GM12875 (cell line): ENCODE measurements around the gene IGSF21.

ENCODE experiments used
- H3K4me3 ChIP-seq: one replicate; pipeline ENCODE4 v1.5.1; 2011; ENCODE audit warnings: low read depth, low read length, control low read depth
- TF ChIP-seq, protein P1 (sequence below): IDR thresholded peaks from 2 replicates; pipeline ENCODE4 v1.5.1; 2011; ENCODE audit warnings: low read depth, mild to moderate bottlenecking, control low read depth, inconsistent platforms, low read length, moderate library complexity, borderline replicate concordance; ENCODE audit not compliant: insufficient read depth

IGSF21 gene

DNA sequence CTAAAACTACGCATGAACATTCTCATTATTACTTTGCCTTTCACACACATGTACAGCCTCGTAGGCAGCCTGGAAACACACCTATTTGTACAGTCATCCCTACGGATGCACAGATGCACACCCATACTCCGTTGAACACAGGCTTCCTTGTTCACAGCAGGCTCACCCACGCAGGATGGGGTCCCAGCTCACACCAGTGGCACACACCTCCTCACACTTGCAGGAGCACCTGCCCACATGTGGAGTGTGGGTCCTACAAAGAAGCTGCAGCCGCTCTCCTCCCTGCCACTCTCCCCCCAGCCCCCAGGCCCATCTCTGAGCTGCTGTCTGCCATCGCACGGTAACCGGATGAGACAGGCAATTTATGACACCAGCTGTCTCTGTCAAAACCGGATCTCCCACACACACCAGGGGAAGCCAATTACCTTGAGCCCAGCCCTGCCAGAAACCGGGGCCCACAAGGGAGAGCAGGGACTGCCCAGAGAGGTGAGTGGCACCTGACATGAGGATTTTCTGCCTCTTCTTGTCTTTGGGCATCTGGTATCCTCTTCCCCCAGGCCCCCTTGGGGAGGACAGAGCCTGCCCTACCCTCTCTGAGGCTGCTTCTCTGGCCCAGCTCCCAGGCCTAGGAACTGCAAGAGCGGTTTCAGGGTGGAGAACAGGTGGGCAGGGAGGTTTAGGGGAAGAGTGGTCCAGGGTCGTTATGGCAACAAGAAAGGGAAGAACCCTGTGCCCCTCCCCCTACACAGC, 175.4 kb downstream of the IGSF21 start:
- TF ChIP-seq, protein P1, sequence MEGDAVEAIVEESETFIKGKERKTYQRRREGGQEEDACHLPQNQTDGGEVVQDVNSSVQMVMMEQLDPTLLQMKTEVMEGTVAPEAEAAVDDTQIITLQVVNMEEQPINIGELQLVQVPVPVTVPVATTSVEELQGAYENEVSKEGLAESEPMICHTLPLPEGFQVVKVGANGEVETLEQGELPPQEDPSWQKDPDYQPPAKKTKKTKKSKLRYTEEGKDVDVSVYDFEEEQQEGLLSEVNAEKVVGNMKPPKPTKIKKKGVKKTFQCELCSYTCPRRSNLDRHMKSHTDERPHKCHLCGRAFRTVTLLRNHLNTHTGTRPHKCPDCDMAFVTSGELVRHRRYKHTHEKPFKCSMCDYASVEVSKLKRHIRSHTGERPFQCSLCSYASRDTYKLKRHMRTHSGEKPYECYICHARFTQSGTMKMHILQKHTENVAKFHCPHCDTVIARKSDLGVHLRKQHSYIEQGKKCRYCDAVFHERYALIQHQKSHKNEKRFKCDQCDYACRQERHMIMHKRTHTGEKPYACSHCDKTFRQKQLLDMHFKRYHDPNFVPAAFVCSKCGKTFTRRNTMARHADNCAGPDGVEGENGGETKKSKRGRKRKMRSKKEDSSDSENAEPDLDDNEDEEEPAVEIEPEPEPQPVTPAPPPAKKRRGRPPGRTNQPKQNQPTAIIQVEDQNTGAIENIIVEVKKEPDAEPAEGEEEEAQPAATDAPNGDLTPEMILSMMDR, result no peak
- no peak overlapping the region for H3K4me3 ChIP-seq

DNA sequence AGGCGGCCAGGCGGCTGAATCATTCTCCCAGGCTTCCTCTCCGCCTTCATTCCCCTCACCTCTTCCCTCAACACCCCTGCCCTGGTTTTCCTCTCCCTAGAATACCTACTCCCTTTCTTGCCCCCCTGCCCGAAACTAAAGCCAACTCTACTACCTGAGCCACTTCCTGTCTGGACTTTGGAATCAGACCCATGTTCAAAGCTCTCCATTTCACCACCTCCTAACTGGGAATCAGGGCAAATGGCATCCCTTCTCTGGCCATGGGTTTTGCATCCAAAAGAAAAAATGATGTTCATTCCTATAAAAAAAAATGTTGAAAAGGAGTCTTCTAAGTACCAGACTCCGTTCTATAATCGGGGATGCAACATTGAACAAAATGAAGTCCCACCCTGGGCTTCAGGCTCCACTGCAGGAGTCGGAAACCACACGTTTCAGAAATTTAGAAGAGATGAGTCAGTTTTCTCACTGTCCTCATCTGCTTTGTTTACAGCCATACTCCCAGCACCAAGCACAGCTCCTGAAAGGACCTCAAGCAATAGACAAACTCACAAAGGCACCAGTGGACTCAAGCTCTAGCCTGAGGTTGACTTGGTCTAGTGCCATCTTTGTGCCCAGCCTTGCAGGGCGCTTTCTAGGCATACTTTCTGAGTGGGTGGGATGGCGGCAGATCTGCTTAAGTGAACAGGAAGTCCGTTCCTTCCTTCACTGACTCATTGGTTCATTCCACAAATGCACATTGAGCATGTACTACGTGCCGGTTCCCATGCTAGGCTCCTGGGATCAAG, 176.2 kb downstream of the IGSF21 start:
- TF ChIP-seq, protein P1, result no peak
- H3K4me3 ChIP-seq, result no peak overlapping the region

DNA sequence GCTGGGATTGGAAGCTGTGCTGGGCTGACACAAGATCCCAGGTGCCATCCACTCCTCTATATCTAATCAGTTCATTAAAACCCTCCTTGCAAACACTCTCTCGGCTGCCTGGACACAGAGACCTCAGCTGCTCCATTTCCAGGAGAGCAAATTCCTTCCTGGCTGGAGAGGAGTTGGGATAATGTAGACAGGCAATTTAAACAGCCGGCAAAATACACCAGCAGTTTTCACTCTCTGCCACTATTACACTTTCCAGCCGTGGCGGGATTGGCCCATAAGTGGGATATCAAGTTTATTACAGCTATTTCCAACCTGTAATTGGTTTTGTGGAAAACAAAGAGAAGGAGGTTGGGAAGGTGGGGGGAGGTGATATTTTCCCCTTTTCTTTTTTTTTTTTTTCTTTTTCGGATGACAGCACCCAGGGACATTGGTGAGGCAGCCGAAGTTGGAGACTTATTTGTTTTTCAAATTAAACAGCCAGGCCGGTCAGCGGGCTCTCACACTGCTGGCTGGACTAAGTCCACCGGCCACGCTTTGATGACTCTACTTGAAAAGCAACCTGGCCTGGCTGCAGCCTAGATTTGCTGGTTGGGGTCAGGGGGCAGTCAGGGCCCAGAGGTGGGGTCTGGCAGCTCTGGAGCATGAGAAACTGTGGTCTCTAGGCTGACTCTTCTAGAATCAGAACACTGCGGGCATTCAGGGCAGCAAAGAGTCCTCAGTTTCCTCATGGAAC, 177.4 kb downstream of the IGSF21 start:
- no peak overlapping the region for H3K4me3 ChIP-seq
- TF ChIP-seq, protein P1, result no peak

DNA sequence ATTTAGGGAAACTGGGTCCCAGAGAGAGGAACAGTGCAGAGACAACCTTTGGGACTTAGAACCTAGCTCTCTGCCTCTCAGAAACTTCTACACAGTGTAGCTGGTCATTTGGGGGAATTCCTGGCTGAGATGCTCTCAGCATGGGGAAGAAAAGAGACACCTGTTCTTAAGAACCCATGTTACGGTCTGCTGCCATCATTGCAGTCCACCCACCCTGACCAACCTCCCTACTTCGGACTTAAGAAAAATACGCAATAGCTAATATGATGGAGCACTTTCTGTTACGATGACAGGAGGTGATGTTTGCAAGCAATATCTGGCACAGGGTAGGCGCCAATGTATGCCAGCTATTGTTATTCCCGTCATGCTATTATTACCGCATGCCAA, 177.9 kb downstream of the IGSF21 start:
- no peak overlapping the region for H3K4me3 ChIP-seq
- TF ChIP-seq, protein P1, result no peak

DNA sequence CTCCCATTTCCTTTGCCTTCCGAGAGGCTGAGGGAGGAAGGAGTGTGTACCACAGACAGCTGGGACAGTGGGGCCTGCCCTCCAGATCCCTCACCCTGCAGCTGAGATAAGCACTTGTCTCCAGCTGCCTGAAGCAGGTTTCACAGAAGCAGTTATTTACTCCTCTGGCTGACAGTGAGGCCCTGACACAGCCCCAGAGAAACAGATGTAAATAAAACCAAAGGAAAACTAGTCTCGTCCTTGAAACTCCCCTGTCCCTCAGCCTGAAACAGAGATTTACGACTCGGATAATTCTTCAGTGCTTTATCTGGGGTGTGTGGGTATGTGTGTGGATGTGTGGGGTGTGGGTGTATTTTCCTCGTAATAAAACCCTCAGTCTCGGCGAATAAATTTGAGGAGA, 181.1 kb downstream of the IGSF21 start:
- TF ChIP-seq, protein P1, result no peak
- no peak overlapping the region for H3K4me3 ChIP-seq

DNA sequence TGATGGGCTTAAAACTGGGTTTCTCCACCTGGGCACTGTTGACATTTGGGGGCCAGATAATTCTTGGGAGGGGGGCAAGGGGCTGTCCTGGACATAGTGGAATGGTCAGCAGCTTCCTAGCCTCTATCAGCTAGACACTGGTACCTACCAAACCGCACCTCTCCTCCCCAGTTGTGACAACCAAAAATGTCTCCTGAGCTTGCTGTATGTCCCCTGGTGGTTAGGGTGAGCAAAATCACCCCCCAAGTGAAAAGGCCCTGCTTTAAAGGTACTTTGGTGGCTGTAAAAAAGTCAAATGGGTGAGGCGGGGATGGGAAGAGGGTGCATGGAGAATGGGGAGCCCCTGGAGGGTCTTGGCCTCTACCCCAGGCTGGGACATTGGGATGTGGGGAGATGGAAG, 182.0 kb downstream of the IGSF21 start:
- TF ChIP-seq, protein P1, result 0 out of 2 replicates have a peak, but pooled peaks have one; percentile 17

More for the DNA sequence above, 182.0 kb downstream of the IGSF21 start:
- H3K4me3 ChIP-seq, result no peak overlapping the region
